ENCODE measurements around the gene UNC5CL.
"Not testable (repeated sequence)": the region's sequence is repeated elsewhere in the genome, so short reads cannot be mapped to it uniquely, and the experiment has no call there.

Gene UNC5CL

DNA sequence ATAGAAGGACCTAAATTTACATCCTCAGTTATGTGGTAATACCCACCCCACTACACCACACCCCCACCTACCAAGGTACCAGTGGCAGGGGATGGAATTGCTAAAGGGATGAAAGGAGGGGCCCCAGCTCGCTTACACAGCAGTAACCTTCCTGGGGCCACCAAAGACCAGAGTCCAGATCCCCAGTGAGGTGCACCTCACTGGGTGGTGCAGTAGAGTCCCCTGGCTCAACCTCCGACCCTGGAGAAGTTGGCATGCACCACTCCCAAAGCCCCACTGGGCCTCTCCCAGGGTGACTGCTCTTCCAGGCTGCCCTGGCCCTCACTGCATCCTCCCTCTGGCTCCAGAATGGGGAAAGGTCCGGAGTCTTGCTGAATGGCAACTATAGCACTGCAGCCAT is 816 bp downstream of the UNC5CL start:
- no peak for DNase-seq

DNA sequence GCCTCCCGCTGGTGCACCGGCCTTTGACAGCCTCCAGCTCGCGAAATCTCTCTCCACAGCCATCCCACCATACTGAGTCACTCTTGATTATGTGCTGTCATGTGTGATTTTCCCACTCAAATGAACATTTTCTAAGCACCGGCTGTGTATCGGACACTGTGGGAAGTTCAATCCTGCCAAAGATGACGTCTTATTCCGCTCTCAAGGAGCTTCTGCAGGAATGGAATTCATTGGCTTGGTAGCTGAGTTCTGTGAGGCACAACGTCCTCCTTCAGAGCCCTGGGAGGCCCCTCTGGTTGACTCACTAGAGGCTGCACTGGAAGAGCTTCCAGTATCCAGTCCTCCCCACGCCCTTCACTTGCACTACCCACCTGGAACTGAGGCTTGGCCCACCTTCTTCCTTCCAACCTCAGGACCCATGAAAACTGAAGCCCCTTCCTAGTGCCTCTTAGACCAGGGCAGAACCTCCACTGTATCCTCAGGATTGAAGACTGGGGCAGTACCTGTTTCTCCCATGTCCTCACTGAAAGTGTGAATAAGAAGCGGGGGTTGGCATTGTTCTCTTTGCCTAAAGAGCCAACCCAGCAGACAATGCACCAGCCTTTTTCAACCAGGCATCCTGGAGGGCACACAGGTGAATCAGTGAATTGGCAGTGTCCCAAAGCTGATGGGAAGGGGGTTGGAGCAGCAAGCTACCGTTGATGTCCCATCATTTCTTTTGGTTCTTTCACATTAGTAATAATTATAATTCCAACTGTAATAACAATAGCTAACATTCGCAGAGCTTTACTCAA is 1.7 kb downstream of the UNC5CL start:
- DNase-seq = no peak

DNA sequence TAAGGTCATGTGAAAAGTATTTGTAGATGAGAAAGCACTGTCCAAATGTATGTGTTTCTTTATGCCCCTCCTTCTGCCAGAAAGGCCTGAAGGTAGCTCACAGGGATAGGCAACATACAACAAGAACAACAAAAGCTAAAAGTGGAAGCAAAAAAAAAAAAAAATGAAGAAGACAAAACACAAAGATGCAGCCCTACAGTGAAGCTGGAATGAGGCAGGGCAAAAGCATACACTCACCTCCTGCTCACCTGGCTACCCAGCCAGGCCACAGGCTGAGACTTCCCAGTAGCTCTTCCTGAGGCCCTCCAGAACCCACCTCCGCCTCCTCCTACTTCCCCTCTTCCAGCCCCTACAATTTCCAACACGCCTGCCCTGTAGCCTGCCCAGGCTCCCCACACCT is 2.4 kb downstream of the UNC5CL start:
- no peak for DNase-seq

DNA sequence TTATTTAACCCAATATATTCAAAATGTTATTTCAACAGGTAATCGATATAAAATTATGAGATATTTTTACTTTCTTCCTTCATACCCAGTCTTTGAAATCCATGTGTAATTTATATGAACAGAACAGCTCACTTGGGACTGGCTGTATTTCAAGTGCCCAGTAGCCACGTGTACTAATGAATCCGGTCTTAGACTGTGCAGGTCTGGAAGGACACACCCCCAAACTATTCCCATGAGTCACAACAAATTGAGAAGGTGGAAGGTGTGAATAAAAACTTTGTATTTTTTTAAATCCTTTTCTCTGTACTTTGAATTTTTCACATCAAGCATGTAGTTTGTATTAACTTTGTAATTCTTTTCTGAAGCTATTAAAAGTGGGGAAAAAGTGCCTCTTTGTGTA is 2.8 kb downstream of the UNC5CL start:
- DNase-seq = no peak

DNA sequence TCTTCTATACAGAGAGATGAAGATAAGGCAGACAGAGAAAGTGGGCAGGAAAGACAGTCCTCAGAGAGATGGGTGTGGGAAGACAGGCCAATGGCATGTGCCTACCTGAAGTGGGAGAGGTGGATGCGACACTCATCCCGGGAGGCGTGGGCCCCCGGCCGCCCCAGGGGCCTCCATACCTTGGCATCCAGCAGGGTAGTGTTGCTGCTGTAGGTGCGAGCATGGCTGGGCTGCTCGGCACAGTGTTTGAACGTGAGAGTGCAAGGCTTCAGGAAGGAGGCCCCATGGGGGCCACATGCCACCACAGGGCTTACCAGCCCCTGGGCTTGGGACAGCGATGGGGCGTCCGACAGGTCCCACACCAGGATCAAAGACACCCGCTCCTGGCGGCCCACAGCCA is 5.2 kb downstream of the UNC5CL start:
- DNase-seq = no peak

DNA sequence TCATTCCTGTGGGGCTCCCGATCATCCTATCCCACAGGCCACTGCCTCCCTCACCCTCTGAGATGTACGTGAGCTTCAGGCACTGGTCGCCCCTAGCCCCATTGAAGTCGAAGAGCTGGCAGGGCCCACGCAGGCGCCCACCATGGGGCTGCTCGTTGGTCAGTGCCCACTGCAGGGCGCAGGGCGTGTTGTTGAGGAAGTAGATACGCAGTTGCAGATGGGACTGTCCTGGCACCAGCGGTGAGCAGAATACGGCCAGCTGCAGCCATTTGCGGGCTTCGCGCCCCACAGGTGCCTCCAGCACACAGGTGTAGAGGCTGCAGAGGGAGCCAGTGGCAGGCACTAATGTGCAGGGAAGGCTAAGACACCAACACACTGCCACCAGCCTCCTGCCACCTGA is 6.2 kb downstream of the UNC5CL start:
- no peak for DNase-seq

DNA sequence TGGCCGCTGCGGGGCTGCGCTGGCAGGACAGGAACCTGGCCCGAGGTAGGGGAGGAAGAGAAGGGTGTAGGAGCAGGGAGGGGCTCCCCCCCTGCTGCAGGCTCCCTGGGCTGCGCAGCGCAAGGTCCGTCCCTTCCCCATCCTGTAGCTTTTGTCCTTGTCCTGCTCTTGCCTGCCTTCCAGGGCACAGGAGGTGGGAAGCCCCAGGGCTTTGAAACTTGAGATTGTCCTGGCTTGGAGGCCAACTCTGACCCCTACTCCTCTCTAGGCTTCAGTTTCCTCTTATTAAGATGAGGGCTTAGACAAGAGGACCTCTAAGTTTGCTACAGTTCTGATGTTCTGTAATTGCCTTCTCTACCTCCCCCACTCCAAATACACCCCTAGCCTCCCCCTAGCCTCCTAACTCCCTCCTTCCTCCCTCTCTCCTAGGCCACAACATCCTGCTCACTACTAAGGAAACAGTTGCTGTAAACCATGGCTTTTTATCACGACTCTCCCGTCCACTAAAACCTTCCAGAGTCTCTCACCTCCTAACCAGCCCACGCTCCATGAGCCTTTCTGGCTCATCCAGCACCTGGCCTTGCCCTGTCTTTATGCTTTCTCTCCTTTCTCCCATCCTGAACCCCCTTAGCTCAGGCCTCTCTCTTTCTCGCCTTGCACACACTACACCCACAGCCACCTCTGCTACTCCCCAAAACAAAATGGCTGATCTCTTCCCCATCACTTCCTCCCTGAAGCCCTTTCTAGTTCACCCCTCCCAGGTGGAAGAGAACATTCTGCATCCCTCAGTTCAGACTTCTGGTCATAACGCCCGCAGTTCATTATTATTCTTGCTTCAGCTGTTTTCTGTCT is 10.2 kb downstream of the UNC5CL start:
- peak in 2 of 6 experiments; percentile 1 to 14 for DNase-seq

DNA sequence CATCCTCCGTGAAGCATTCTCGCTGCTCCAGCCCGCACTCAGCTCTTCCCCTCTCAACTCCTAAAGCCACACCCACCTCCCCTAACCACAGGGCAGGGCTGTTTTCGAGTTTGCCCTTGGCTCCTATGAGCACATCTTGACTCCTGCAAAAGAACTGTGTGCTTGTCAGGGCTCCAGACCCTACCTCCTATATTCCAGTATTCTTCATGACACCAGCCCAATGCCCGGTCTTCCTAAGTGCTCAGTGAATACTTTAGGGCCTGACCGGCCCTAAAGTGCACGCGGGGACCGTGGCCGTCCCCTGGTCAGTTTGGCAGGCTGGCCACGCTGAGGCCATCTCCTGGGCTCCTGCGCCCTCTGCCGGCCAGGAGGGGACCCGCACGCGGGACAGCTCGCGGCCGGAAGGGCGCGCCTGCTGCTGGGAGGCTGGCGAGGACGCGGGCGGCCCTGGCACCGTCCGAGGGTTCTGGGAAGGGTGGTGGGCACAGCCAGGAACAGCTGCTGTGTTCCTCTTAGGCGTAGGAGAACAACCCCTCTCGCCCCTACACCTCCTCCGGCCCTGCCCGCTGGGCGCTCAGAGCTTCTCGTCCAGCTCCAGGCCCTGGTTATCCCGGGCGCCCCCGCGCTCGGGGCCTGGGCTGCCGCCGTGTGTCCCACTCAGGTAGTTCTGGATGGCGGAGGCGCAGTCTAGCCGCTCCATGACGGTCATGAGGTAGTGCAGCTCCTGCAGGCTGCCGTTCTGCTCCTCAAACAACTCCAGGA is 11.0 kb downstream of the UNC5CL start:
- peak; percentile 28 to 76 (median 60) for DNase-seq

DNA sequence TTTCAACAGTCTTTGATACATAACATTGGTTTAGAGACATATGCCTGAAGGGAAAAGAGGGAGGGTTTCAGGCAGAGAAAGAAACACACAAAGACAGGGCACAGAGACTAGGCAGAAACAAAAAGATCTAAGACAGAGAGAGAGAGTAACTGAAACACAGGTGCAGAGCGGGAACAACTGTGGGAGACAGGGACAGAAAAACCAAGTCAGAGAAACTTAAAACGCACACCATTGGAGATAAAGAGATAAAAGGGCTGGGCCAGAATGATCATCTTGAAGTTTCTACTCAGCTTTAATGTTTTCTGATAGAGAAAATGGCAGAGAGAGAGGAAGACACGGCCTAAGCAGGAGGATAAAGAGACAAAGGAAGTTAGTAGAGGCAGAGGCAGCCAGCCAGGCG is 11.8 kb downstream of the UNC5CL start:
- peak in 1 of 6 experiments; percentile 26 for DNase-seq

DNA sequence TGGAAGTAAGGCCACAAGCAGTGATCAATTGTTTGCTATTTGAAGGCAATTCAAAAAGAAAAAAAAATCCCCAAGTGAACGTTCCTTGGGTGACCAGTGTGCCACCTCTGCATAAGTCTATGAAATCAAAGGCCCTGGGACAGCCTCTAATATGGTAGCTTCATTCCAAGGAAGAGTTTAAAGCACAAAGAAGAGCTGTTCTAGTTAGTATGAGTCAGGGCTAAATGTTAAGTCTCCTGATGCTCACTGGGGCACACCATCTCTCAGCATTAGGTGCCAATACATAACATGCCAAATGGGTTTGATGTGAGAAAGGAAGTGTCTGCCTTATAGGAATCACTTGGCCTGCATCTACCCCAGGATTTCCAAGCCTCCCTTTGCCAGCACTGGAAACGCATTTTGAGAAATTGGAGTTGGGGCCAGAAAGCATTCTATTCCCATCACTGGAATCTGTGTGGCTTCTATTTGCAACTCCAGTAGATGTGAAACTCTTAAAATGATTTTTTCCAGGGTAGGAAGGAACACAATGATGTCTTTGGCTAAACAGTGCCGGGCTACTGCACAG is 13.0 kb downstream of the UNC5CL start:
- no peak for DNase-seq

DNA sequence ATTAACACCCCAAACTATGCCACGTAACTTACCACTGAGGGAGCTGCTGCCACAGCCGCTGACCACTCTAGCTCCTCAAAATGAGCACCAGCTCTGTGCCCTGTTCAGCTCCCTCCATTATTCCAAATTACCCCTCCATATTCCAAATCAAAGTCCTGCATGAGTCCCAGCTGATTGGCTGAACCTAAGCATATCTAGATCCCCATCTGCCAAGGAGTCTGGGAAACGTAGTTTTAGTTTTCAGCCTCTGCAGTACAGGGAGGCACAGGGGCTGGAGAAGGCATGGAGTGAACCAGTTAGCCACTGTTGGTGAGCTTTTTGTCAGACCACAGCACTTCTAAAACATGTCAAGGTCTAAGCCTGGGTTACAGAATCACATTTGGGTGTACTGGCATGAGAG is 15.9 kb downstream of the UNC5CL start:
- DNase-seq = no peak

DNA sequence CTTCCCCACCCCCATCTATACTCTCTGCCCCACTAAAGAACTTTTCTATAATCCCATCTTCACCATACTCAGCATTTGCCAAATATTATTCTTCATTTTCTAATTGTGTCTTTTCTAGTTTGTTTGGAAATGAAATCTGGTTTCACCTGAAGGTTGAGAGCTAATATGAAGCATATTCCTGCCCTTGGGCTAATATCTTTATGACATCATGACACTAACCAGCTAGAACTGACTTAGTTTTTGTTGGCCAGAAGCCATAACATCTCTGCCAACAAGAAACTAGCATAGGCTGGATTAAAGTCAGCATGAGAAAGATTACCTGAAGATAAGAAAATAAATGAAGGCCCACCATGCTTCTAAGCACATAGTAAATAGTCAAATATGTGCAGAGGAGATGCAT is 16.7 kb downstream of the UNC5CL start:
- no peak for DNase-seq

DNA sequence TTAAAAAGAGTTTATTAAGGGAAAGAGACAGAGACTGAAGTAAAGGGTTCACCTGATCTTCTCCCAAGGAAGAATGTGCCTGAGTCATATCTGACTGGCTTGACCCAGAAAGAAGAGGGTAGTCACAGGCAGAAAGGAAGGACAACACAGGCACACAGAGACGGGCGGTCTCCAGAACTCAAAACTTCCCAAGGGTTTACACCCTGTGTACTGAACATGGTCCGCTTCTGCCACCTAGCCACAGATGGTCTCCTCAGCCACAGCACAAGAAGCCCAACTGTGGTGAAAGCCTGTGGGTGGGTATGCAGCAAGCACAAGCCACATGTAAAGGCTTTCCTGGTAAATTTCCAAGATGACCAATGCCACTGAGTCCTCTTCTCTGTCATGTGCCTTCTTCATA is 17.2 kb downstream of the UNC5CL start:
- DNase-seq = no peak

DNA sequence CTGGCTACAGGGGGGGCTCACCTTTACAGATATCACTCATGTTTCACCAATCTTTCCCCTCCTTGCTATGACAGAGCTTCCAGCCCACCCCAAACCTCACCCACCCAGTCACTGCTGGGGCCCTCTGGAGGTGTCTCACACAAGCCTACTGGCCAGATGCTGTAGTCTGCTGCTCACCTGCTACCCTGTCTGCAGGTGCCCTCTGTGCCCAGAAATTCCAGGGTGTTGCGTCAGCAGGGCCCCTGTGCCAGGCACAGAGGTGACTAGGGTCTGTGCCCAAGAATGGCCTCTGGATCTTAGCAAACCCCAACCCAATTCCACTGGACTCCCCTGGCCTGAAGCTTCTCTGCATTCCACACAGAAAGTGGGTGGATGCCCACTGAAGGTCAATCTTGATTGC is 21.4 kb downstream of the UNC5CL start:
- no peak for DNase-seq

DNA sequence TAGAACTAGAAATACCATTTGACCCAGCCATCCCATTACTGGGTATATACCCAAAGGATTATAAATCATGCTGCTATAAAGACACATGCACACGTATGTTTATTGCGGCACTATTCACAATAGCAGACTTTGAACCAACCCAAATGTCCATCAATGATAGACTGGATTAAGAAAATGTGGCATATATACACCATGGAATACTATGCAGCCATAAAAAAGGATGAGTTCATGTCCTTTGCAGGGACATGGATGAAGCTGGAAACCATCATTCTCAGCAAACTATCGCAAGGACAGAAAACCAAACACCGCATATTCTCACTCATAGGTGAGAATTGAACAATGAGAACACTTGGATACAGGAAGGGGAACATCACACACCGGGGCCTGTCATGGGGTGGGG is 23.2 kb downstream of the UNC5CL start:
- DNase-seq = not testable (repeated sequence)

DNA sequence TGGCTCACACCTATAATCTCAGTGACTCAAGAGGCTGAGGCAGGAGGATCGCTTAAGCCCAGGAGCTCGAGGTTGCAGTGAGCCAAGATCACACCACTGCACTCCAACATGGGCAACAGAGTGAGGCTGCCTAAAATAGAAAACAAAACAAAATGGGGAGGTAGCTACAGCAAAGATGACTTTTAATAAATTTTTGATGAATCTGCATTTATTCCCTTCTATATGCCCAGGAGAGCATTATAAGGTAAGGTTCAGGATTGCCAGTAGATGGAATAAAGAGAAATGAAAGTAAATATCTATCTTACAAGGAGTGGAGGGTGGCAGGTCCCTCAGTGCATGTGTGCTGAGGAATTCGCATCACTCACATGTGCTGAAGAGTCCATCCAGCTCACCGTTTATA is 24.2 kb downstream of the UNC5CL start:
- no peak for DNase-seq

DNA sequence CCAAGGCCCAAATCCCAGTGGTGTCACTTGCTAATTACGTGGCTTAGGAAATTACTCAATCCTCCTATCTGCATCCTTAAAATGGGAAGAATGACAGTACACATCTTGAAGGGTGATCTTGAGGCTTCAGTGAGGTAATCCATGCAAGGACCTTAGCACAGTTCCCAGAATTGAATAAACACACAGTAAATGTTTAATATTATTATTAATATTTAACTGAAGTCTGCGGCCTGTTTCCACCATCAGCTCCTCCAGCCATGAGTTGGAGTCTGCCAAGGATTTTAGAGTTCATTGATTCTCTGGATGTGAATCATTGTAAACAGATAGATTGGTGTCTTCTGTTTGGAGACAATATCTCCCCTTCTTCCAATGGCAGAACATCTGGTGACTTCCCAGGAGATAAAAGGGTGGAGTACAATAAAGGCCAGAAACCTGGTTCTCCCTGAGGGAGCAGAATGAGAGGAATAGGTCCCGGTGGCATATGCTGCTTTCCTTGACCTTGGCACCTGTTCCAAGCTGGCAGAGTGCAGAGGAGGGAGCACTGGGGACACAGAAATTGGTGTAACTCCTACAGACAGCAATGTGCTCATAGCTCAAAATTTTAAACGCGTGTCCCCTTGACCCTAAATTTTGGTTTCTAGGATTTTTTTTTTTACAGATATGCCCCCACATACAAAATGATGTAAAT is 25.4 kb downstream of the UNC5CL start:
- DNase-seq = no peak

DNA sequence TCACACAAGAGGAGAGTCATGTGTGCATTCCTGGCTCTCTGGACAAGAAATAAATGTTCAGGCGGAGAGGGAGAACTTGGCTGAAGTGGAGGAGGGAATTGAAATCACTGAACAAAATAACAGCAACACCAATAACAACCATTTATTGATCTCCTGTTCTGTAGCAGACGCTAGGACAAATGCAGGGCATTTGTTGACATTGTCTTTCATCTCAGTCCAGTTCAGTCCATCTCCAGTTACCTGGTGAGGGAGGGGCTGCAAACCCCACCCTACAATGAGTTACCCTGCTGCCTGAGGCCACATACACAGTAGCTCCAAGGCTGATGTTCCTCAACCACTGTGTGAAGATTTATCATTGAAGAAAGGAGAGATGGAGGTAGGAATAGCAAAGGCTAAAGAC is 27.3 kb downstream of the UNC5CL start:
- DNase-seq = no peak

DNA sequence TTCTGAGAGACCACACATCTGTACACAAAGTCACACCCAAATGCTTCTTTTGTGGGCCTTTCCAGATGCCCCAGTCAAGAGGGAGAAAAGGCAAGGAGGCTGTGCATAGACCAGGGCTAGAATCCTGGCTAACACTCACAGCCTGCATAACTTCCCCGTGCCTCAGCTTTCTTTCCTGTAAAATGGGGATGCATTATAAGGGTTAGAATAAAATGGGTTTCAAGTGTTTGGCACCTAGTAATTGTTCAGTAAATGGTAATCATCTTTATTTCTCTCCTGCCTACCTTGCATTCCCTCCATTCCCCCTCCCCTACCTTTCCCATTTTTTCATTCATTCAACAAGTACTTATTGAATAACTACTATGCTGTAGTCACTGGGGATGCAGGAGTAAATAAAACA is 29.4 kb downstream of the UNC5CL start:
- DNase-seq = no peak

DNA sequence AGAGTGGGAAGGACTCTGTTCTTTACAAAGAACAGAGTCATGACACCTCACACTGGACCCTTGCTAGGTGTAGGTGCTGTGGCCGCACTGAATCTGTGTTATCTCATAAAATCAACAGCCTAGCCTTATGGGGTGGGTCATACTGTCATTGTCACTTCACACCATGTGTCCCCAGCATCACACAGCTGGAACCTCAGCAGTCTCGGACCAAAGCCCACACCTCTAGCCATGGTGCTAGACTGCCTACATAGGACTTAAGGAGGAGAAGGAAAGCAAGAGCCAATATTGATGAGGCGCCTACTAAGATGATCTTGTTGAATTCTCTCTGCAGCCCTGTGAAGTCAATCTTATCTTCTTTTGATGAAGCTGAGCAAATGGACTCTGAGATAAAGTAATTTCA is 31.0 kb downstream of the UNC5CL start:
- DNase-seq = no peak

DNA sequence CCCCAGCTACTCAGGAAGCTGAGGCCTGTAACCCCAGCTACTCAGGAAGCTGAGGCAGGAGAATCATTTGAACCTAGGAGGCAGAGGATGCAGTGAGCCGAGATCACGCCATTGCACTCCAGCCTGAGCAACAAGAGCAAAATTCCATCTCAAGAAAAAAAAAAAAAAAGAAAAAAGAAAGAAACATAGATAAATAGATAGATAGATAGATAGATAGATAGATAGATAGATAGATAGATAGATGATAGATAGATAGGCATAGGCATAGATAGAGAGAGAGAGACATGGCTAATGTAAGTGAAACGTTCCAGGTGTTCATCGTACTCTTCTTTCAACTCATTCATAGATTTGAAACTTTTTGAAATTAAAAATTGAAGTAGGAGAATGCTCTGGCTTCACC is 32.0 kb downstream of the UNC5CL start:
- not testable (repeated sequence) for DNase-seq

DNA sequence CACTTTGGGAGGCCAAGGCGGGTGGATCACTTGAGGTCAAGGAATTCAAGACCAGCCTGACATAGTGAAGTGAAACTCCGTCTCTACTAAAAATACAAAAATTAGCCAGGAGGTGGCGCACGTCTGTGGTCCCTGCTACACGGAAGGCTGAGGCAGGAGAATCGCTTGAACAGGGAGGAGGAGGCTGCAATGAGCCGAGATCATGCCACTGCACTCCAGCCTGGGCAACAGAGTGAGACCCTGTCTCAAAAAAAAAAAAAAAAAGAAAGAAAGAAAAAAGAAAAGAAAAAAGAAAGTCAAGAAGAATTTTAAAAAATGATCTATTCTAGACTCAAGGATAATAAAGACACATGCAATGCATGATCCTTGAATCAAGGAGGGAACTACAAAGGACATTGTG is 32.8 kb downstream of the UNC5CL start:
- peak; percentile 8 to 65 (median 28) for DNase-seq

DNA sequence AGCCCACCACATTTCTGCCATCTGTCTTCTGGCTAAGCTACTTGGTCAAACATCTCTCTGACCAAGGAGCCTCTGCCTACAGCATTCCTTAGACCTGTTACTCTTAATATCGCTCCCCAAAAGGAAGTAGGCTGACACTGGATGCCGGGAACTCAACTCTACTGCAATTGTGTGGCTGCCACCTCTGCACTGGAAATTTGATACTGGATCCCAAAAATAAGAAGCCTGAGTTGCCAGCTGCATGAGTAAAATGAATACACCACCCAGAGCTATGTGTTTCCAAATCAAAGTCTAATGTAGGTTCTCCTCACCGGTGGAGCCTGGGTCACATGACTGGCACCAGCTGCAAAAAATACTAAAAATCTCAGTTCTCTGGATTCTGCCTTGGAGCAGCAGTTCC is 36.9 kb downstream of the UNC5CL start:
- no peak for DNase-seq

Measured in stimulated activated naive CD4-positive, alpha-beta T cell (primary cell).